KOPT-K1 (cell line): ENCODE results near the gene C16orf92.
A peak's percentile ranks its signal among the peaks of the same experiment; 100 is the strongest.

ENCODE experiments used
- H3K27ac ChIP-seq: fragments of 200-600 bp; sonication (generic); 2 replicates; pipeline ENCODE4 v1.5.1; 2016; ENCODE audit warnings: antibody characterized with exemption, mild to moderate bottlenecking, low read depth, low read length; ENCODE audit not compliant: poor library complexity, severe bottlenecking
- H3K36me3 ChIP-seq: fragments of 200-600 bp; sonication (generic); 2 replicates; pipeline ENCODE4 v1.5.1; 2017; ENCODE audit warnings: antibody characterized with exemption, mild to moderate bottlenecking, low read length, moderate library complexity; ENCODE audit not compliant: insufficient read depth
- H3K9me3 ChIP-seq: fragments of 200-600 bp; sonication (generic); 2 replicates; pipeline ENCODE4 v1.5.1; 2017; ENCODE audit warnings: antibody characterized with exemption, low read length, mild to moderate bottlenecking; ENCODE audit not compliant: insufficient read depth, poor library complexity, severe bottlenecking

Gene C16orf92

GRCh38 chr16:29985271-29985811 lies 37.7 kb upstream of the C16orf92 start:
- Histone ChIP-seq H3K27ac (no peak overlapping the region), H3K36me3 (peaks cover 100% of the 10 kb centered on the region), H3K9me3 (no peaks in the 10 kb centered on the region)

- H3K27ac ChIP-seq: no peak overlapping the region
- H3K9me3 ChIP-seq: no peaks in the 10 kb centered on the region
- H3K36me3 ChIP-seq: peaks cover 100% of the 10 kb centered on the region
Measured at GRCh38 chr16:29986231-29986630, 36.8 kb upstream of the C16orf92 start.

- Histone ChIP-seq H3K36me3 (peaks cover 100% of the 10 kb centered on the region), H3K9me3 (no peaks in the 10 kb centered on the region), H3K27ac (no peak overlapping the region)
Measured at GRCh38 chr16:29986931-29987330, 36.1 kb upstream of the C16orf92 start.

GRCh38 chr16:29987371-29988085 lies 35.5 kb upstream of the C16orf92 start:
- Histone ChIP-seq H3K36me3 (peaks cover 100% of the 10 kb centered on the region), H3K9me3 (no peaks in the 10 kb centered on the region), H3K27ac (no peak overlapping the region)

GRCh38 chr16:29988346-29989075 lies 34.5 kb upstream of the C16orf92 start:
- Histone ChIP-seq H3K36me3 (peaks cover 100% of the 10 kb centered on the region), H3K9me3 (no peaks in the 10 kb centered on the region), H3K27ac (no peak overlapping the region)

- Histone ChIP-seq H3K27ac (no peak overlapping the region), H3K36me3 (peaks cover 100% of the 10 kb centered on the region), H3K9me3 (no peaks in the 10 kb centered on the region)
Measured at GRCh38 chr16:29989111-29989858, 33.7 kb upstream of the C16orf92 start.

- H3K36me3 ChIP-seq: peaks cover 98% of the 10 kb centered on the region
- no peaks in the 10 kb centered on the region for H3K9me3 ChIP-seq
Measured at GRCh38 chr16:29990034-29990433, 33.0 kb upstream of the C16orf92 start.

GRCh38 chr16:29990883-29991570 lies 32.0 kb upstream of the C16orf92 start:
- Histone ChIP-seq H3K27ac (no peak overlapping the region), H3K9me3 (no peaks in the 10 kb centered on the region), H3K36me3 (peaks cover 88% of the 10 kb centered on the region)

More at GRCh38 chr16:29990034-29990433, 33.0 kb upstream of the C16orf92 start:
- no peak overlapping the region for H3K27ac ChIP-seq

GRCh38 chr16:29991571-29991904 lies 31.5 kb upstream of the C16orf92 start:
- H3K27ac ChIP-seq: no peak overlapping the region
- H3K9me3 ChIP-seq: no peaks in the 10 kb centered on the region
- H3K36me3 ChIP-seq: peaks cover 83% of the 10 kb centered on the region

- Histone ChIP-seq H3K9me3 (no peaks in the 10 kb centered on the region), H3K27ac (no peak overlapping the region), H3K36me3 (peaks cover 75% of the 10 kb centered on the region)
Measured at GRCh38 chr16:29992344-29992967, 30.5 kb upstream of the C16orf92 start.

- Histone ChIP-seq H3K9me3 (no peaks in the 10 kb centered on the region), H3K27ac (no peak overlapping the region), H3K36me3 (peaks cover 75% of the 10 kb centered on the region)
Measured at GRCh38 chr16:29993191-29993902, 29.7 kb upstream of the C16orf92 start.

GRCh38 chr16:29993903-29994599 lies 28.9 kb upstream of the C16orf92 start:
- peaks cover 72% of the 10 kb centered on the region for H3K36me3 ChIP-seq

GRCh38 chr16:29994600-29995323 lies 28.2 kb upstream of the C16orf92 start:
- peaks cover 72% of the 10 kb centered on the region for H3K36me3 ChIP-seq
- peak overlapping the region; percentile 96 for H3K27ac ChIP-seq
- no peaks in the 10 kb centered on the region for H3K9me3 ChIP-seq

More at GRCh38 chr16:29993903-29994599, 28.9 kb upstream of the C16orf92 start:
- H3K9me3 ChIP-seq: no peaks in the 10 kb centered on the region
- H3K27ac ChIP-seq: peak overlapping the region; percentile 96
